GM18507 (cell line): ENCODE results near the gene OR10H2.
"Not testable (repeated sequence)": the region's sequence is repeated elsewhere in the genome, so short reads cannot be mapped to it uniquely, and the experiment has no call there.

ENCODE experiments used
- DNase-seq: peaks from one replicate; pipeline ENCODE4 v3.0.0; 2011; ENCODE audit warnings: low read depth; ENCODE audit not compliant: insufficient read length; ENCODE audit errors: extremely low spot score
- FAIRE-seq: peaks from 2 replicates; lab custom pipeline; 2011; peaks lifted over from hg19 to GRCh38; lab: Jason Lieb, UNC

OR10H2 gene, protein sequence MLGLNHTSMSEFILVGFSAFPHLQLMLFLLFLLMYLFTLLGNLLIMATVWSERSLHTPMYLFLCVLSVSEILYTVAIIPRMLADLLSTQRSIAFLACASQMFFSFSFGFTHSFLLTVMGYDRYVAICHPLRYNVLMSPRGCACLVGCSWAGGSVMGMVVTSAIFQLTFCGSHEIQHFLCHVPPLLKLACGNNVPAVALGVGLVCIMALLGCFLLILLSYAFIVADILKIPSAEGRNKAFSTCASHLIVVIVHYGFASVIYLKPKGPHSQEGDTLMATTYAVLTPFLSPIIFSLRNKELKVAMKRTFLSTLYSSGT

GRCh38 chr19:15727724-15728123 lies at the start of gene OR10H2:
OR10H2 (plus strand) TSS chr19:15728024; CDS start chr19:15728044, 20 bp downstream.
- DNase-seq: no peak
- FAIRE-seq: no peak

GRCh38 chr19:15679089-15679488 lies 48.7 kb upstream of the OR10H2 start:
- DNase-seq (no peak), FAIRE-seq (no peak)

- FAIRE-seq, DNase-seq: not testable (repeated sequence)
These were observed 48.0 kb upstream of the OR10H2 start for GRCh38 chr19:15679865-15680264.

- DNase-seq (no peak), FAIRE-seq (no peak)
These were observed 47.1 kb upstream of the OR10H2 start for GRCh38 chr19:15680478-15681322.

- DNase-seq (no peak), FAIRE-seq (no peak)
These were observed 44.4 kb upstream of the OR10H2 start for GRCh38 chr19:15683411-15683810.

DNA sequence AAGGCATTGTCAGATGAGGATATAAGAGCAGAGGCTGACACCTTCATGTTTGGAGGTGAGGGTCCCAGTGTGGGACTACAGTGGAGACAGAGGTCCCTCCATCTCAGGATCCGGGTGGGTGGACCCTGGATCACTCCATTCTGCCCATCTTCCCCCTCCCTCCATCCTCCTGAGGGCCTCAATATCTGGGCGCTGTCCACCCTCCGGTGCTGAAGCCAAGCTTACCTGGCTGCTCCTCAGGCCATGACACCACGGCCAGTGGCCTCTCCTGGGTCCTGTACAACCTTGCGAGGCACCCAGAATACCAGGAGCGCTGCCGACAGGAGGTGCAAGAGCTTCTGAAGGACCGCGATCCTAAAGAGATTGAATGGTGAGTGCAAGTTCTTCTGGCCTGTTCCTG lies 43.0 kb upstream of the OR10H2 start:
- FAIRE-seq: no peak

GRCh38 chr19:15696654-15697194 lies 31.1 kb upstream of the OR10H2 start:
- FAIRE-seq: no peak
- no peak for DNase-seq

More for the DNA sequence above, 43.0 kb upstream of the OR10H2 start:
- DNase-seq: no peak

DNA sequence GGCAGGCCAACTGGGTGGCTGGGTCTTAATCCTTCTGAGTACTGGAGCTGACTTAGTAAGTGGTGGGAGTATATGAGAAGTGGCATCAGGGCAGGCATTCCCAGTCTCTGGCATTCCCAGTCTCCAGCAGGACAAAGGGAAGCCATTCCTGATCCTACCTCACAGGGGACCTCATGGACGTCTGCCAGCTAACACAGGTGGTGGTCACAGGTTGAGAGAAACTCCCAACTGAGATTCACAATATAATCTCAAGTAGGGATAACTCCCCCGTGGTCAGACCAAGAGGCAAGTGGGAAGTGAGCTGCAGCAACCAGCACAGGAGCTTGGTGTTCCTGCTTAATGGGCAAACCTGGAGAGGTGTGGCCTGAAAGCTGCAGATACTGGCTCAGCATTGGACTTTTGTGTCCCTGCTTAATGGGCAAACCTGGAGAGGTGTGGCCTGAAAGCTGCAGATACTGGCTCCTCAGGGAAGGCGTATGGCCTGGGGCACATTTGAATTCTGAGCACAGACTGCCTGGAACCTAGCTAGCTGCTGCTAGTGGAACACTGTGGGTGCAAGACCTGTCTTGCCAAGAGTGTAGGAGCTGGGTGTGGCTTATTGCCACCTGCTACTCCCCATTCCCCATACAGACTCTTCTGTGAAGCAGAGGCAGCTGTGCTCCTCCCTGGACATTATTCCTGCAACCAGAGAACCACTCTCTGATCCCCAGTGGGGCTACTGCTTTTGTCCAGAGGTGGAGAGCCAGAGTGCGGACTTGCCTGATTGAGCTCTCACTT lies 25.9 kb upstream of the OR10H2 start:
- DNase-seq (no peak), FAIRE-seq (no peak)

DNA sequence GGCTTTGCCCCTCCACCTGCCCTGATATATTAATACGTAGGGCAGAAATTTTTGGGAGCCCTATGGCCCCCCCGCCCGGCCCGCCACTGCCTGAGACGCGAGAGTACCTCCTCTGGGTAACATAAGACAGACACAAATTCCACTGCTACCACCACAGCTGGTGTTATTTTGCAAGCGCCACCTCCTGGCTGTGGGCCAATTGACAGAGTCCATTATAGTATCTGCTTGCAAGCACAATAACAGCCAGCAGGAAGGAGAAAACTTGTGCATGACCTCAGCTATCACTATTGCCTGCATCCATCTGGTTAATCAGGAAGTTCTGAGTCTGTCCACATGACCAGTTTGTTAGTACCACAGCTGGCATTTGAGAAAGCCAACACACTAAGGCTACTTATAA lies 25.3 kb upstream of the OR10H2 start:
- DNase-seq: no peak
- no peak for FAIRE-seq

DNA sequence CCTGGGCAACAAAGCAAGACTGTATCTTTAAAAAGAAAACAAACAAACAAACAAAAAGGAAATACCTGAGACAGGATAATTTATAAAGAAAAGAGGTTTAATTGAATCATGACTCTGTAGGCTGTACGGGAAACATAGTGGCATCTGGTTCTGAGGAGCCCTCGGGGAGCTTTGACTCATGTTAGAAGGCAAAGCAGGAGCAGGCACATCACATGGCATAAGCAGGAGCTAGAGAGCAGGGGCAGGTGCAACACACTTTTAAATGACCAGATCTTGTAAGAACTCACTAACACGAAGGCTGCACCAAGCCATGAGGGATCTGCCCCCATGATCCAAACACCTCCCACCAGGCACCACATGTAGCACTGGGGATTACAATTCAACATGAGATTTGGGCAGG lies 13.2 kb upstream of the OR10H2 start:
- no peak for FAIRE-seq
- DNase-seq: no peak

DNA sequence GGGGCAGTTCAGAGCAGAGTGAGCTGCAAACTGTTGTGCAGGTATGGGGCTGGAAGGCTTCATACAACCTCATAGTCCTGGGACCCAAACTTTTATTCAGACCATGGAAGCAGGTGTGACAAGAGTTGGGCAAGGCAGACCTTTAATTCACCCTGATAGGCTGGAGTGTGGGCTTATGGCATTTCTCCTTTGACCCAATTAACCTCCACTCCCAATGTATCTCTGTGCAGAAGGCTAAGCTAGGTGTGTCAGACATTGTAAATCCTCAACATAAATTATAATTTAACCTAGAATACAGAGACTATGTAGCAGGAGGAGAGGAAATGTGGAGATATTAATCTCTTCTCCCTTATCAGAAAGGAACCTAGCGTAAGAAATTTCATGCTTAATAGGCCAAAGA lies 12.2 kb upstream of the OR10H2 start:
- DNase-seq: no peak
- no peak for FAIRE-seq

- DNase-seq: no peak
- no peak for FAIRE-seq
These were observed 10.0 kb upstream of the OR10H2 start for GRCh38 chr19:15717809-15718208.

GRCh38 chr19:15721268-15721667 lies 6.6 kb upstream of the OR10H2 start:
- DNase-seq (no peak), FAIRE-seq (no peak)

- FAIRE-seq: no peak
- DNase-seq: no peak
These were observed 4.9 kb upstream of the OR10H2 start for GRCh38 chr19:15722956-15723355.

- no peak for DNase-seq
- FAIRE-seq: no peak
These were observed 2.7 kb downstream of the OR10H2 start for GRCh38 chr19:15730538-15730937.

GRCh38 chr19:15732388-15732787 lies 4.6 kb downstream of the OR10H2 start:
- DNase-seq: no peak
- no peak for FAIRE-seq

- no peak for DNase-seq
- FAIRE-seq: no peak
These were observed 6.1 kb downstream of the OR10H2 start for GRCh38 chr19:15733895-15734294.

DNA sequence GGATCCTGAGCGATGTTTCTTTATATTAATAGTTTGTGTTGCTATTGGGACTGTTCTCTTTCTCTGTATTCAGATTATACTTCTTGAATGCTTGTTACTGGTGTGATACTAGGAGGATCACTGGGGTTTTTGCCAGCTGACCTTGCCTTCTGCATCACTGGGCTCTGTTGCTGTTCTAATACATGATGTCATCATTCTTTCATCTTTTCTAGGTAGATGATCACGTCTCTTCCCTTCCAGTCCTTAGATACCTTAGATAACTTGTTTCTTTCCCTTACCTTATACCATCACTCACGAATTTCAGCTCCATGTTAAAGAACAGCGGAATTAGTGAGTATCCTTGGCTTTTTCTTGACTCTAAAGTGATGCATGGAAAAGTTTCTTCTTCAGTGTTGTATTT lies 9.9 kb downstream of the OR10H2 start, which contains the start of gene OR10H3:
Gene OR10H3 (plus strand): TSS at position 264 of the 400 bp plus-strand sequence. CDS start 3,408 bp downstream, outside the sequence.
- no peak for FAIRE-seq
- no peak for DNase-seq

- no peak for FAIRE-seq
- DNase-seq: no peak
These were observed 13.0 kb downstream of the OR10H2 start for GRCh38 chr19:15740785-15741184.

DNA sequence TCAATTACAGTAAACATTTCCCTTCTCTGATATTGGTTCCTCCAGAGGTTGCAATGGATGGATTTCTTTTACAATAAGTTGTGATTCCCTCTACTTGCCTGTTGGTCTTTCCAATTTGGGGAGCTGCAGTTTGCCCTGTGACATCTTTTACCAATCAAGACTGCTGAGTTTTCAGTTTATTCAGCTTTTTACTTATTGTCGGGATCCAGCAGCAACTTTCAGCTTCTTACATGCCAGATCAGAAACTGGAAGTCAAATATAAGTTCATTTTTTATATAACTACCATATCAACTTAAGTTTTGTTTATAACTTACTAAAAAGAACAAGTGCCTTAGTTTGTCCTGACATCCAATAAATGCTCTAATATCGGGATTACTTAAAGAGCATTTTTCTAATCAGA lies 20.4 kb downstream of the OR10H2 start:
- FAIRE-seq (no peak), DNase-seq (no peak)
